Measurements from ENCODE around the gene RHOF.
A peak's percentile ranks its signal among the peaks of the same experiment; 100 is the strongest.

RHOF gene

DNA sequence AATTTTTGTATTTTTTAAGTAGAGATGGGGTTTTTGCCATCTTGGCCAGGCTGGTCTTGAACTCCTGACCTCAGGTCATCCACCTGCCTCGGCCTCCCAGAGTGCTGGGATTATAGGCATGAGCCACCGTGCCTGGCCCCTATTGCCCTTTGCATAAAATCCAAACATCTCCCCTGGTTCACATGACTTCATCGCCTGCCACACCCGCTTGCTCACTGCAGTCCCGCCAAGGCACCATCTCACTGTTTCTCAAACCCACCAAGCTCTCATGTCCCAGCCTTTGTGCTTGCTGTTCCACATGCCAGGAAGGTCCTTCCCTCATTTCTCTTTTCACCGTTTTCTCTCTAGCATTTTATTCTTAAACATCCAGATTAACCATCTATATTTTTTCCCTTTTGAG, 9.7 kb downstream of the RHOF start:
- Histone ChIP-seq H3K4me1 (ENCODE audit: control insufficient read depth in 1 of 2, insufficient read depth in 1 of 2, low read depth in 1 of 2, low read length in 1 of 2) (peaks cover 38 to 44% of the 10 kb centered on the region in 2 experiments), H3K36me3 (peaks cover 28% of the 10 kb centered on the region), H3K27ac (no peak overlapping the region), H3K27me3 (no peaks in the 10 kb centered on the region), H3K4me3 (ENCODE audit: low read depth in 1 of 2, low read length in 1 of 2) (no peak overlapping the region), H3K9me3 (no peaks in the 10 kb centered on the region)
- TF ChIP-seq CTCF (IDR thresholded peaks at IDR 0.05) = no peak

DNA sequence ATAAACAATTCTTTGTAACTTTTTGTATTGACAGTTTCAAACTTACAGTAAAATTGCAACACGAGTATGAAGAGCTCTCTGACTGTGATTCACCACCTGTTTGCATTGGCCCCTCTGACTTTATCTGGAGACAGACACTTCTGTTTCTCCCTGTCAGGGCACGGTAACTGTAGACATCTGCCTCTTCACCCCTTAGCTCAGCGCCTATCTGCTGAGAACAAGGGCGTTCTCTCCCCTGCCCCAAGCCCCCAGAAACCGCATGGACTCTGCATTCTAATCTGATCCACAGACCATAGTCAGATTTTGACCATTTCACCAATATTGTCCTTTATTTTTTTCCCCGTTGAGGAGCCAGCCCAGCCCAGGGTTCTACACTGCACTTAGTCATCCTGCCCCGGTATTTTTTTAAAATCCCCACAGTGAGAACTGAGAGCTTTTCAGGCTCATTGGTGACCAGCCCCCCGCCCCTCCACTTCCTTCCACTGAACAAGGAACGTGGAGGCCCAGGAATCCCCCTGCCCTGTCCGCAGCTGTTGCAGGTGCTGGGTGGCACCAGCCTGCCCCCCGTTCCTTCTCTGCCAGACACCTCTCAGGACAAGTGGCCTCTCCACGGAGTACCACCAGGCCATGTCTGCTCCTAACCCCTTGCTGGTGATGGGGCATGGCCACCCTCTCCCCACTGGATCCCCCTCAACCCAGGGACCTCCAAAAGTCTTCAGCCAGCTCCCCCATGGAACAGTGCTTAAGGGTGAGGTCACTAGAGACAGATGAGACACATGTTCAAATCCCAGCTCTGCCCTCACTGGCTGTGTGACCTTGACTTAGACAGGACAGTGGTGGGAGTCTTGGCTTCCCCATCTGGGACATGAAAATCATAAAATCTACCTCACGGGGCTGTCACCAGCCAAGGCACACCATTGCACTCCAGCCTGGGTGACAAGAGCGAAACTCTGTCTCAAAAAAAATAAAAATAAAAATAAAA, 11.2 kb downstream of the RHOF start:
- no peaks in the 10 kb centered on the region for H3K9me3 ChIP-seq
- peaks cover 40% of the 10 kb centered on the region for H3K36me3 ChIP-seq
- no peak for TF ChIP-seq CTCF (IDR thresholded peaks at IDR 0.05)
- no peak overlapping the region for H3K4me3 ChIP-seq (ENCODE audit: low read depth in 1 of 2, low read length in 1 of 2)
- H3K27me3 ChIP-seq = no peaks in the 10 kb centered on the region
- H3K4me1 ChIP-seq (ENCODE audit: control insufficient read depth in 1 of 2, insufficient read depth in 1 of 2, low read depth in 1 of 2, low read length in 1 of 2) = peaks cover 24 to 29% of the 10 kb centered on the region in 2 experiments
- peak overlapping the region; percentile 62 for H3K27ac ChIP-seq

GRCh38 chr12:121781484-121781997, 11.9 kb downstream of the RHOF start:
- Histone ChIP-seq H3K27me3 (no peaks in the 10 kb centered on the region), H3K9me3 (no peaks in the 10 kb centered on the region), H3K36me3 (peaks cover 40% of the 10 kb centered on the region), H3K4me1 (ENCODE audit: control insufficient read depth in 1 of 2, insufficient read depth in 1 of 2, low read depth in 1 of 2, low read length in 1 of 2) (peaks cover 16 to 22% of the 10 kb centered on the region in 2 experiments), H3K27ac (peak overlapping the region; percentile 62), H3K4me3 (ENCODE audit: low read depth in 1 of 2, low read length in 1 of 2) (no peak overlapping the region)
- no peak for TF ChIP-seq CTCF (IDR thresholded peaks at IDR 0.05)

DNA sequence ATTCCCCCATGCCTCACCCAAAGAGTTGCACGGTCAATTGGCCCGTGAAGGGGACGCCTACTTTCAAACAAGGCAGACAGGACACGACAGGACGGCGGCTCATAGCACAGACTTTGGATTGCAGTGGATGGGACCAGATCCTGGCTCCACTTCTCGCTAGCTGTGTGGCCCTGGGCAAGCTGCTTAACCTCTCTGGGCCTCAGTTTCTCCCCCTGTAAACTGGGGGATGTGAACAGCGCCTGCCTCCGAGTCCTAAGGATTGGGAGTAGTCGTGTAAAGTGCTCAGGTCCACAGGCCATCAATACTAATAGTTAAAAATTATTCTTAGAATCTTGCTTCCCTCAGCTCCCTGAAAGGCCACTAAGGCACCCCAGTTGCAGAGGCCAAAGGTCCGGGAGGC, 13.1 kb downstream of the RHOF start:
- Histone ChIP-seq H3K36me3 (peaks cover 40% of the 10 kb centered on the region), H3K4me1 (ENCODE audit: control insufficient read depth in 1 of 2, insufficient read depth in 1 of 2, low read depth in 1 of 2, low read length in 1 of 2) (peaks cover 14 to 23% of the 10 kb centered on the region in 2 experiments), H3K4me3 (ENCODE audit: low read depth in 1 of 2, low read length in 1 of 2) (no peak overlapping the region), H3K27ac (no peak overlapping the region), H3K9me3 (no peaks in the 10 kb centered on the region), H3K27me3 (no peaks in the 10 kb centered on the region)
- no peak for TF ChIP-seq CTCF (IDR thresholded peaks at IDR 0.05)

- TF ChIP-seq CTCF (IDR thresholded peaks at IDR 0.05) = no peak
- H3K36me3 ChIP-seq = peaks cover 40% of the 10 kb centered on the region
- H3K4me3 ChIP-seq (ENCODE audit: low read depth in 1 of 2, low read length in 1 of 2) = no peak overlapping the region
- no peaks in the 10 kb centered on the region for H3K27me3 ChIP-seq
- no peaks in the 10 kb centered on the region for H3K9me3 ChIP-seq
- peaks cover 14 to 23% of the 10 kb centered on the region in 2 experiments for H3K4me1 ChIP-seq (ENCODE audit: control insufficient read depth in 1 of 2, insufficient read depth in 1 of 2, low read depth in 1 of 2, low read length in 1 of 2)
- no peak overlapping the region for H3K27ac ChIP-seq
Observed at GRCh38 chr12:121779422-121779895, 14.0 kb downstream of the RHOF start.
